Measurements from ENCODE around the gene CYBA. TPM values are rescaled to one million over a fixed set of nuclear protein-coding genes. Genes with fewer than 3 reads are reported as not detected.

Gene CYBA
- total and polyA plus RNA-seq, 2 donors: 200 to 208 TPM

- no peak for DNase-seq (ENCODE audit: low read depth in 6 of 9, low spot score in 9 of 9)
- H3K36me3 ChIP-seq (ENCODE audit: control insufficient read depth in 2 of 2, insufficient read depth in 2 of 2, low read length in 1 of 2): peaks cover 12 to 15% of the 10 kb centered on the region in 2 donors
- no peak overlapping the region for H3K4me3 ChIP-seq (ENCODE audit: low read length in 2 of 2)
- no peak overlapping the region for H3K27ac ChIP-seq (ENCODE audit: low read depth in 1 of 2, low read length in 1 of 2)
- H3K9me3 ChIP-seq (ENCODE audit: control insufficient read depth in 2 of 2, insufficient read depth in 1 of 2, low read length in 1 of 2): peaks cover 0 to 8% of the 10 kb centered on the region in 2 donors
- 97% methylated on average over 15 of the region's 15 CpGs for WGBS
- H3K4me1 ChIP-seq (ENCODE audit: control insufficient read depth in 2 of 2, insufficient read depth in 2 of 2, low read length in 2 of 2): peaks cover 4 to 8% of the 10 kb centered on the region in 2 donors
- peaks cover 0 to 7% of the 10 kb centered on the region in 2 donors for H3K27me3 ChIP-seq (ENCODE audit: control insufficient read depth in 2 of 2, insufficient read depth in 1 of 2, low read length in 1 of 2)
Measured at GRCh38 chr16:88658714-88659113, 7.9 kb upstream of the CYBA start.

GRCh38 chr16:88657371-88657770, 6.5 kb upstream of the CYBA start:
- Histone ChIP-seq H3K27me3 (ENCODE audit: control insufficient read depth in 2 of 2, insufficient read depth in 1 of 2, low read length in 1 of 2) (peaks cover 0 to 3% of the 10 kb centered on the region in 2 donors), H3K4me3 (ENCODE audit: low read length in 2 of 2) (no peak overlapping the region), H3K9me3 (ENCODE audit: control insufficient read depth in 2 of 2, insufficient read depth in 1 of 2, low read length in 1 of 2) (peaks cover 0 to 8% of the 10 kb centered on the region in 2 donors), H3K27ac (ENCODE audit: low read depth in 1 of 2, low read length in 1 of 2) (no peak overlapping the region), H3K36me3 (ENCODE audit: control insufficient read depth in 2 of 2, insufficient read depth in 2 of 2, low read length in 1 of 2) (peaks cover 16 to 21% of the 10 kb centered on the region in 2 donors), H3K4me1 (ENCODE audit: control insufficient read depth in 2 of 2, insufficient read depth in 2 of 2, low read length in 2 of 2) (peaks cover 4 to 5% of the 10 kb centered on the region in 2 donors)
- 97% methylated on average over 19 of the region's 19 CpGs for WGBS
- DNase-seq (ENCODE audit: low read depth in 6 of 9, low spot score in 9 of 9): no peak

GRCh38 chr16:88656291-88656980, 5.6 kb upstream of the CYBA start:
- 93% methylated on average over 25 of the region's 25 CpGs for WGBS
- Histone ChIP-seq H3K4me3 (ENCODE audit: low read length in 2 of 2) (no peak overlapping the region), H3K4me1 (ENCODE audit: control insufficient read depth in 2 of 2, insufficient read depth in 2 of 2, low read length in 2 of 2) (peaks cover under 1 to 6% of the 10 kb centered on the region in 2 donors), H3K9me3 (ENCODE audit: control insufficient read depth in 2 of 2, insufficient read depth in 1 of 2, low read length in 1 of 2) (peaks cover 0 to 8% of the 10 kb centered on the region in 2 donors), H3K27ac (ENCODE audit: low read depth in 1 of 2, low read length in 1 of 2) (no peak overlapping the region), H3K36me3 (ENCODE audit: control insufficient read depth in 2 of 2, insufficient read depth in 2 of 2, low read length in 1 of 2) (peaks cover 20 to 21% of the 10 kb centered on the region in 2 donors), H3K27me3 (ENCODE audit: control insufficient read depth in 2 of 2, insufficient read depth in 1 of 2, low read length in 1 of 2) (no peaks in the 10 kb centered on the region)
- DNase-seq (ENCODE audit: low read depth in 6 of 9, low spot score in 9 of 9): no peak

GRCh38 chr16:88655733-88656281, 5.0 kb upstream of the CYBA start:
- peaks cover 20 to 21% of the 10 kb centered on the region in 2 donors for H3K36me3 ChIP-seq (ENCODE audit: control insufficient read depth in 2 of 2, insufficient read depth in 2 of 2, low read length in 1 of 2)
- H3K4me1 ChIP-seq (ENCODE audit: control insufficient read depth in 2 of 2, insufficient read depth in 2 of 2, low read length in 2 of 2): peaks cover 5 to 11% of the 10 kb centered on the region in 2 donors
- peaks cover 0 to 8% of the 10 kb centered on the region in 2 donors for H3K9me3 ChIP-seq (ENCODE audit: control insufficient read depth in 2 of 2, insufficient read depth in 1 of 2, low read length in 1 of 2)
- no peaks in the 10 kb centered on the region for H3K27me3 ChIP-seq (ENCODE audit: control insufficient read depth in 2 of 2, insufficient read depth in 1 of 2, low read length in 1 of 2)
- WGBS: 96% methylated on average over 29 of the region's 29 CpGs
- no peak overlapping the region for H3K27ac ChIP-seq (ENCODE audit: low read depth in 1 of 2, low read length in 1 of 2)
- no peak for DNase-seq (ENCODE audit: low read depth in 6 of 9, low spot score in 9 of 9)
- H3K4me3 ChIP-seq (ENCODE audit: low read length in 2 of 2): no peak overlapping the region

GRCh38 chr16:88655053-88655732, 4.3 kb upstream of the CYBA start:
- Histone ChIP-seq H3K4me3 (ENCODE audit: low read length in 2 of 2) (no peak overlapping the region), H3K27me3 (ENCODE audit: control insufficient read depth in 2 of 2, insufficient read depth in 1 of 2, low read length in 1 of 2) (no peaks in the 10 kb centered on the region), H3K27ac (ENCODE audit: low read depth in 1 of 2, low read length in 1 of 2) (no peak overlapping the region), H3K9me3 (ENCODE audit: control insufficient read depth in 2 of 2, insufficient read depth in 1 of 2, low read length in 1 of 2) (peaks cover 0 to 8% of the 10 kb centered on the region in 2 donors), H3K36me3 (ENCODE audit: control insufficient read depth in 2 of 2, insufficient read depth in 2 of 2, low read length in 1 of 2) (peaks cover 20 to 21% of the 10 kb centered on the region in 2 donors), H3K4me1 (ENCODE audit: control insufficient read depth in 2 of 2, insufficient read depth in 2 of 2, low read length in 2 of 2) (peaks cover 5 to 11% of the 10 kb centered on the region in 2 donors)
- WGBS: 97% methylated on average over 50 of the region's 50 CpGs
- DNase-seq (ENCODE audit: low read depth in 6 of 9, low spot score in 9 of 9): no peak

- Histone ChIP-seq H3K27ac (ENCODE audit: low read depth in 1 of 2, low read length in 1 of 2) (no peak overlapping the region), H3K4me3 (ENCODE audit: low read length in 2 of 2) (no peak overlapping the region), H3K9me3 (ENCODE audit: control insufficient read depth in 2 of 2, insufficient read depth in 1 of 2, low read length in 1 of 2) (peaks cover 0 to 8% of the 10 kb centered on the region in 2 donors), H3K27me3 (ENCODE audit: control insufficient read depth in 2 of 2, insufficient read depth in 1 of 2, low read length in 1 of 2) (no peaks in the 10 kb centered on the region), H3K4me1 (ENCODE audit: control insufficient read depth in 2 of 2, insufficient read depth in 2 of 2, low read length in 2 of 2) (peaks cover 12 to 18% of the 10 kb centered on the region in 2 donors), H3K36me3 (ENCODE audit: control insufficient read depth in 2 of 2, insufficient read depth in 2 of 2, low read length in 1 of 2) (peaks cover 20 to 23% of the 10 kb centered on the region in 2 donors)
- WGBS: 93% methylated on average over 28 of the region's 28 CpGs
- no peak for DNase-seq (ENCODE audit: low read depth in 6 of 9, low spot score in 9 of 9)
Measured at GRCh38 chr16:88654363-88655052, 3.7 kb upstream of the CYBA start.

GRCh38 chr16:88653596-88654362, 2.9 kb upstream of the CYBA start:
- Histone ChIP-seq H3K4me3 (ENCODE audit: low read length in 2 of 2) (no peak overlapping the region), H3K27me3 (ENCODE audit: control insufficient read depth in 2 of 2, insufficient read depth in 1 of 2, low read length in 1 of 2) (no peaks in the 10 kb centered on the region), H3K4me1 (ENCODE audit: control insufficient read depth in 2 of 2, insufficient read depth in 2 of 2, low read length in 2 of 2) (peaks cover 13 to 23% of the 10 kb centered on the region in 2 donors), H3K9me3 (ENCODE audit: control insufficient read depth in 2 of 2, insufficient read depth in 1 of 2, low read length in 1 of 2) (peaks cover 0 to 6% of the 10 kb centered on the region in 2 donors), H3K36me3 (ENCODE audit: control insufficient read depth in 2 of 2, insufficient read depth in 2 of 2, low read length in 1 of 2) (peaks cover 20 to 24% of the 10 kb centered on the region in 2 donors), H3K27ac (ENCODE audit: low read depth in 1 of 2, low read length in 1 of 2) (no peak overlapping the region)
- 91% methylated on average over 32 of the region's 32 CpGs for WGBS
- no peak for DNase-seq (ENCODE audit: low read depth in 6 of 9, low spot score in 9 of 9)

- Histone ChIP-seq H3K9me3 (ENCODE audit: control insufficient read depth in 2 of 2, insufficient read depth in 1 of 2, low read length in 1 of 2) (peaks cover 0 to 6% of the 10 kb centered on the region in 2 donors), H3K27me3 (ENCODE audit: control insufficient read depth in 2 of 2, insufficient read depth in 1 of 2, low read length in 1 of 2) (no peaks in the 10 kb centered on the region), H3K4me1 (ENCODE audit: control insufficient read depth in 2 of 2, insufficient read depth in 2 of 2, low read length in 2 of 2) (peaks cover 13 to 23% of the 10 kb centered on the region in 2 donors), H3K36me3 (ENCODE audit: control insufficient read depth in 2 of 2, insufficient read depth in 2 of 2, low read length in 1 of 2) (peaks cover 20 to 22% of the 10 kb centered on the region in 2 donors), H3K4me3 (ENCODE audit: low read length in 2 of 2) (no peak overlapping the region), H3K27ac (ENCODE audit: low read depth in 1 of 2, low read length in 1 of 2) (peak overlapping the region in 1 of 2 donors; percentile 20)
- WGBS: 96% methylated on average over 13 of the region's 13 CpGs
- DNase-seq (ENCODE audit: low read depth in 6 of 9, low spot score in 9 of 9): no peak
Measured at GRCh38 chr16:88653101-88653500, 2.2 kb upstream of the CYBA start.
